GM12878 (cell line): Measurements from ENCODE around the gene MYO18B. TPM values are rescaled to one million over a fixed set of nuclear protein-coding genes. Genes with fewer than 3 reads are reported as not detected.

Experiments used
- ATAC-seq: fragments of 200-7000 bp; cut with Tn5 transposase; 3 replicates; pipeline ENCODE4 v1.9.1; 2020; ENCODE audit warnings: mild to moderate bottlenecking, moderate library complexity
- BruUV-seq: library from RNA; stranded (reverse); fragments of 400-500 nt; replicated peaks from 2 replicates; lab custom pipeline; 2021; lab: Mats Ljungman, UMichigan
- CTCF ChIA-PET: fragments of 300-600 bp; sonication (Branson Sonifier 250); formaldehyde crosslinking; extraction: SDS; loops from one replicate; lab custom pipeline; 2021; ENCODE audit warnings: inconsistent platforms; lab: Yijun Ruan, JAX
- POLR2A ChIA-PET: fragments of 350-600 bp; formaldehyde crosslinking; extraction: SDS; loops from one replicate; lab custom pipeline; 2021; ENCODE audit warnings: inconsistent platforms; lab: Charles Lee
- RAD21 ChIA-PET: fragments of 300-600 bp; sonication (Branson Sonifier 250); formaldehyde crosslinking; loops from one replicate; lab custom pipeline; 2023; ENCODE audit warnings: antibody characterized with exemption; ENCODE audit not compliant: unreplicated experiment; lab: Charles Lee
- SMC1A ChIA-PET: fragments of 300-600 bp; sonication (Branson Sonifier 250); formaldehyde crosslinking; loops from one replicate; lab custom pipeline; 2023; ENCODE audit not compliant: unreplicated experiment, uncharacterized antibody; lab: Charles Lee
- DNase-seq: peaks from one replicate; pipeline ENCODE4 v3.0.0-alpha.2; 2011; ENCODE audit warnings: low read depth, low spot score
- FAIRE-seq: peaks from 3 replicates; lab custom pipeline; 2011; peaks lifted over from hg19 to GRCh38; lab: Jason Lieb, UNC
- H2AFZ ChIP-seq: 2 replicates; pipeline ENCODE4 v1.6.0; 2011; ENCODE audit warnings: low read depth, low read length, control low read depth; ENCODE audit not compliant: control insufficient read depth
- H3K27ac ChIP-seq: 2 replicates; pipeline ENCODE4 v1.5.1; 2011; ENCODE audit warnings: control low read depth; ENCODE audit not compliant: control insufficient read depth, insufficient read depth
- H3K27me3 ChIP-seq, 2 experiments: replicated peaks in 1 of 2; 2 replicates each; pipeline versions ENCODE4 v1.6.0 to v1.6.1; 2011; ENCODE audit warnings: low read length in 1 of 2; ENCODE audit not compliant: control insufficient read depth in 2 of 2, insufficient read depth in 2 of 2
- H3K36me3 ChIP-seq, 2 experiments: 2 replicates each; pipeline ENCODE4 v1.5.1; 2011; ENCODE audit warnings: low read length in 1 of 2; ENCODE audit not compliant: control insufficient read depth in 2 of 2, insufficient read depth in 2 of 2
- H3K4me1 ChIP-seq: 2 replicates; pipeline ENCODE4 v1.6.1; 2011; ENCODE audit warnings: mild to moderate bottlenecking, low read length, moderate library complexity, mixed read lengths; ENCODE audit not compliant: control insufficient read depth, insufficient read depth
- H3K4me2 ChIP-seq: 2 replicates; pipeline ENCODE4 v1.6.0; 2011; ENCODE audit warnings: control low read depth; ENCODE audit not compliant: control insufficient read depth, insufficient read depth
- H3K4me3 ChIP-seq: fragments of 200-600 bp; sonication (generic); 2 replicates; pipeline ENCODE4 v1.5.1; 2016
- H3K79me2 ChIP-seq: 2 replicates; pipeline ENCODE4 v1.6.0; 2011; ENCODE audit warnings: low read length; ENCODE audit not compliant: control insufficient read depth, insufficient read depth
- H3K9ac ChIP-seq: 2 replicates; pipeline ENCODE4 v1.8.0; 2011; ENCODE audit warnings: low read length, control low read depth, mixed read lengths; ENCODE audit not compliant: control insufficient read depth, insufficient read depth
- H3K9me3 ChIP-seq: replicated peaks from 3 replicates; pipeline ENCODE4 v1.5.1; 2011; ENCODE audit warnings: mild to moderate bottlenecking, low read length; ENCODE audit not compliant: control insufficient read depth, insufficient read depth
- H4K20me1 ChIP-seq: 2 replicates; pipeline ENCODE4 v1.6.0; 2011; ENCODE audit not compliant: control insufficient read depth, insufficient read depth
- BCLAF1 ChIP-seq: fragments of 450-650 bp; IDR thresholded peaks from 2 replicates; pipeline ENCODE4 v1.6.1; 2017; ENCODE audit warnings: antibody characterized with exemption, mild to moderate bottlenecking, moderate library complexity
- CHD1 ChIP-seq: IDR thresholded peaks from 2 replicates; pipeline ENCODE4 v1.6.1; 2012; ENCODE audit warnings: low read depth, low read length, improper control_type of control experiment
- CUX1 ChIP-seq: IDR thresholded peaks from 2 replicates; pipeline ENCODE4 v1.6.1; 2012; ENCODE audit warnings: improper control_type of control experiment, low read depth, low read length; ENCODE audit not compliant: insufficient replicate concordance
- HDAC6 ChIP-seq: fragments of 200-600 bp; sonication (generic); IDR thresholded peaks from one replicate; pipeline ENCODE4 v1.8.0; 2017; ENCODE audit warnings: antibody characterized with exemption; ENCODE audit not compliant: unreplicated experiment
- IKZF1 ChIP-seq: fragments of 450-650 bp; conservative IDR thresholded peaks from 2 replicates; pipeline ENCODE4 v1.6.1; 2017; ENCODE audit warnings: antibody characterized with exemption, mild to moderate bottlenecking
- POLR2A ChIP-seq: IDR thresholded peaks from 2 replicates; pipeline ENCODE4 v1.6.1; 2011; ENCODE audit warnings: low read depth, mild to moderate bottlenecking, low read length
- STAT3 ChIP-seq: IDR thresholded peaks from 2 replicates; pipeline ENCODE4 v1.6.1; 2011; ENCODE audit warnings: low read depth, low read length, improper control_type of control experiment
- TCF3 ChIP-seq: IDR thresholded peaks from 2 replicates; pipeline ENCODE4 v1.6.1; 2012; ENCODE audit warnings: low read depth, mild to moderate bottlenecking, low read length, borderline replicate concordance; ENCODE audit not compliant: insufficient read depth
- YBX1 ChIP-seq: fragments of 450-650 bp; IDR thresholded peaks from 2 replicates; pipeline ENCODE4 v1.6.1; 2016; ENCODE audit warnings: antibody characterized with exemption
- WGBS: methylation state at CpG from one replicate; pipeline ENCODE4 v1.1.6; 2016; ENCODE audit warnings: low lambda C conversion rate; ENCODE audit not compliant: insufficient replicate concordance, insufficient coverage; ENCODE audit errors: missing lambda C conversion rate; 5-methylcytosine and 5-hydroxymethylcytosine counted together
- in situ Hi-C: fragments of 300-500 bp; cut with MboI; formaldehyde crosslinking; loops from 9 replicates; pipeline ENCODE4 v1.14.3; 2018; ENCODE audit warnings: mixed read lengths
- intact Hi-C: fragments of 100-400 bp; cut with micrococcal nuclease; formaldehyde crosslinking; loops from one replicate; pipeline ENCODE4 v1.14.2; 2022; ENCODE audit not compliant: unreplicated experiment
- polyA plus RNA-seq, 11 experiments: library from polyadenylated mRNA; depleted of rRNA in 4 of 11; unstranded in 6 of 11; stranded (reverse) in 5 of 11; fragments of >200 nt; fragmentation: Nextera tagmentation in 4 of 11; fragmentation: Illumina TruSeq in 1 of 11; extraction: Ambion mirVana in 4 of 11; extraction: Trizol in 1 of 11; gene quantifications; 1 replicate in 1 of 11; 2 replicates in 10 of 11; pipeline versions ENCODE4 v1.2.1 to v1.2.3, GENCODE V29; 2011 to 2016; ENCODE audit warnings: inconsistent platforms in 2 of 11, missing spikeins in 2 of 11, low read depth in 1 of 11
- total RNA-seq, 4 experiments: library from RNA; depleted of rRNA in 3 of 4; stranded (reverse); fragments of >200 nt in 3 of 4; fragmentation: Illumina TruSeq in 1 of 4; extraction: Trizol in 1 of 4; gene quantifications; 2 replicates each; pipeline versions ENCODE4 v1.2.1 to v1.2.3, GENCODE V29; 2013 to 2021
- TF ChIP-seq, protein P1 (sequence below): IDR thresholded peaks from 2 replicates; pipeline ENCODE4 v1.6.1; 2012; ENCODE audit warnings: low read depth, low read length, improper control_type of control experiment
- TF ChIP-seq, protein P2 (sequence below): IDR thresholded peaks from 2 replicates; pipeline ENCODE4 v1.6.1; 2011; ENCODE audit warnings: low read depth, mild to moderate bottlenecking, low read length, moderate library complexity, borderline replicate concordance; ENCODE audit errors: extremely low read depth
- TF ChIP-seq, protein P3 (sequence below): fragments of 450-650 bp; IDR thresholded peaks from 2 replicates; pipeline ENCODE4 v1.6.1; 2014; ENCODE audit warnings: mild to moderate bottlenecking

Gene MYO18B
- total and polyA plus RNA-seq, 10 of the 15 experiments (the other 5 are each of a cell fraction or from before 2014, with no cell fraction given), result 0.05 to 2.1 (median 0.51) TPM; not detected in 1

- no peaks in the 10 kb centered on the region for H3K9me3 ChIP-seq
- H3K9ac ChIP-seq, result no peak overlapping the region
- peaks cover 2% of the 10 kb centered on the region; the same call in 1 of the 2 replicates for H3K4me1 ChIP-seq
- H3K27me3 ChIP-seq, result no peaks in the 10 kb centered on the region
- H3K27ac ChIP-seq, result no peak overlapping the region
- no peaks in the 10 kb centered on the region for H3K79me2 ChIP-seq
- intact Hi-C loops, result no loop called here
- ATAC-seq, result no peak
- RAD21 ChIA-PET, result interaction anchor here (0.7 to 6.3 kb wide), 3 partner anchors 38 to 153 kb away, joined by 3 to 57 read pairs (median 6); no protein-coding TSS in a partner anchor
- POLR2A ChIA-PET, result no interaction called here
- H2AFZ ChIP-seq, result no peak overlapping the region
- BruUV-seq, result no TSS peak
- CTCF ChIA-PET, result interaction anchor here (1.1 to 2.5 kb wide), 4 partner anchors 12 to 153 kb away, joined by 3 to 13 read pairs (median 5); no protein-coding TSS in a partner anchor
- WGBS, result over 99% methylated on average over 5 of the region's 5 CpGs
- H3K4me2 ChIP-seq, result no peak overlapping the region
- no peak for FAIRE-seq
- peaks cover 0 to 14% of the 10 kb centered on the region in 2 experiments; a peak in 3 of 4 replicates for H3K36me3 ChIP-seq
- H4K20me1 ChIP-seq, result no peaks in the 10 kb centered on the region
- SMC1A ChIA-PET, result interaction anchor here (1.5 to 2.4 kb wide), 3 partner anchors 8 to 153 kb away, joined by 3 to 5 read pairs (median 5); no protein-coding TSS in a partner anchor
- no peak overlapping the region for H3K4me3 ChIP-seq
- in situ Hi-C loops, result no loop called here
- DNase-seq, result no peak
- no peak for TF ChIP-seq TCF3
- TF ChIP-seq HDAC6, result no peak
- no peak for TF ChIP-seq IKZF1
- TF ChIP-seq, protein P1, sequence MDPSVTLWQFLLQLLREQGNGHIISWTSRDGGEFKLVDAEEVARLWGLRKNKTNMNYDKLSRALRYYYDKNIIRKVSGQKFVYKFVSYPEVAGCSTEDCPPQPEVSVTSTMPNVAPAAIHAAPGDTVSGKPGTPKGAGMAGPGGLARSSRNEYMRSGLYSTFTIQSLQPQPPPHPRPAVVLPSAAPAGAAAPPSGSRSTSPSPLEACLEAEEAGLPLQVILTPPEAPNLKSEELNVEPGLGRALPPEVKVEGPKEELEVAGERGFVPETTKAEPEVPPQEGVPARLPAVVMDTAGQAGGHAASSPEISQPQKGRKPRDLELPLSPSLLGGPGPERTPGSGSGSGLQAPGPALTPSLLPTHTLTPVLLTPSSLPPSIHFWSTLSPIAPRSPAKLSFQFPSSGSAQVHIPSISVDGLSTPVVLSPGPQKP, result no peak
- TF ChIP-seq CHD1, result no peak
- no peak for TF ChIP-seq BCLAF1
- no peak for TF ChIP-seq POLR2A
- TF ChIP-seq, protein P2, sequence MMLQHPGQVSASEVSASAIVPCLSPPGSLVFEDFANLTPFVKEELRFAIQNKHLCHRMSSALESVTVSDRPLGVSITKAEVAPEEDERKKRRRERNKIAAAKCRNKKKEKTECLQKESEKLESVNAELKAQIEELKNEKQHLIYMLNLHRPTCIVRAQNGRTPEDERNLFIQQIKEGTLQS, result no peak
- no peak for TF ChIP-seq YBX1
- TF ChIP-seq, protein P3, sequence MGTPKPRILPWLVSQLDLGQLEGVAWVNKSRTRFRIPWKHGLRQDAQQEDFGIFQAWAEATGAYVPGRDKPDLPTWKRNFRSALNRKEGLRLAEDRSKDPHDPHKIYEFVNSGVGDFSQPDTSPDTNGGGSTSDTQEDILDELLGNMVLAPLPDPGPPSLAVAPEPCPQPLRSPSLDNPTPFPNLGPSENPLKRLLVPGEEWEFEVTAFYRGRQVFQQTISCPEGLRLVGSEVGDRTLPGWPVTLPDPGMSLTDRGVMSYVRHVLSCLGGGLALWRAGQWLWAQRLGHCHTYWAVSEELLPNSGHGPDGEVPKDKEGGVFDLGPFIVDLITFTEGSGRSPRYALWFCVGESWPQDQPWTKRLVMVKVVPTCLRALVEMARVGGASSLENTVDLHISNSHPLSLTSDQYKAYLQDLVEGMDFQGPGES, result no peak
- TF ChIP-seq STAT3, result no peak
- TF ChIP-seq CUX1, result no peak
Measured at GRCh38 chr22:25697181-25697664, 44.8 kb upstream of the MYO18B start.
